Measurements from ENCODE around the gene SSR4.

- TF ChIP-seq CTCF (conservative IDR thresholded peaks at IDR 0.05) = no peak
- TF ChIP-seq ZFX (IDR thresholded peaks at IDR 0.05) = no peak
Observed at GRCh38 chrX:153801669-153802068, 7.2 kb downstream of the SSR4 start.

Measured in C4-2B (cell line).